Glomerular visceral epithelial cell (primary cell): ENCODE data around the gene INPP5F.
"Not testable (repeated sequence)": the region's sequence is repeated elsewhere in the genome, so short reads cannot be mapped to it uniquely, and the experiment has no call there.

Source experiments
- DNase-seq: peaks from one replicate; pipeline ENCODE4 v3.0.0-alpha.2; 2016; ENCODE audit errors: extremely low spot score

The INPP5F gene

DNA sequence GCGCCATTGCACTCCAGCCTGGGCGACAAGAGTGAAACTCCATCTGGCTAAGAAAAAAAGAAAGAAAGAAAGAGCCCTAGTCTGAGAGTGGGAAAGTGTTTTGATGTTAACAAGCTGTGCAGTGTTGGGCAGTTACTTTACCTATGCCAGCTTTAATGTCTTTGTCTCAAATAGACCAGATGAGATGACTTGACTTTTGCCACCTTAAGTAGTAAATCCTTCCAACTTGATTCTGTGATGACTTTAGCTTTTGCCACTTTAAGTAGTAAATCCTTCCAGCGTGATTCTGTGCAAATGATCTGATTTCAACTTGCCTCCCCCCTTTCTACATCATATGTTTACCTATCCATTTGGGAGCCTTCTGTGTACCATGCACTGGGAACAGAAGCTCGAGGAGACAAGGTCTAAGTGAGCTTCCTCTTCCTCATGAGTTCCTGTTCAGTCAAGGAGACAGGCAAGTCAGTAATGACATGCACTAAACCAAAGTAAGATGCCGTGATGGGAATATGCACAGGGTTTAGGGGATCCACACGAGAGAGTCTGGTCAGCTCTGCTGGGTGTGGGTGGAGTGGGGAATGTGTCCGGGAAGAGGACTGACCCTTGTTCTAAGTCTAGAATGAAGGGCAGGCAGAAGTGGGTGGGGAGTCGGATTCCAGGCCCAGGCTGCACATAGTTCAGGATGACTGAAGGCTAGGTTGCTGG lies 17.2 kb downstream of the INPP5F start:
- no peak for DNase-seq

DNA sequence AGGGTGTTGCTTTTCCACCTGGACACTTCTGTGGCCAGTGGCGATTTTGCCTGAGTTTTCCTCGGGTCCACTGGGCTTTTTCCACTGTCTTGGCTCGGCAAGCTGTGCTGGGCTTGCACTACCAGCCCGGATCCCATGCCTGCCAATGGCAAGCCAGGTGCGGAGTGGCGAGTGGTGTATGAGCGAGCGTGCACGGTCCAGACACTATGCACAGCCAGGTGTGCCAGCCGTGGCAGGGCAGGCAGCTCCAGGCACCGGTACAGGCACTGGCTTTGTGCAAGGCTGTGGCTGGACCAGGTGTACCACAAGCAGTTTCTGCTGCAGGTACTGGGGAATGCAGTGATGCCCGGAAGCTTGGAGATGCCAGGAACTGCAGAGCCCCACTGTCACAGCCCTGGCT lies 22.1 kb downstream of the INPP5F start:
- DNase-seq: no peak

DNA sequence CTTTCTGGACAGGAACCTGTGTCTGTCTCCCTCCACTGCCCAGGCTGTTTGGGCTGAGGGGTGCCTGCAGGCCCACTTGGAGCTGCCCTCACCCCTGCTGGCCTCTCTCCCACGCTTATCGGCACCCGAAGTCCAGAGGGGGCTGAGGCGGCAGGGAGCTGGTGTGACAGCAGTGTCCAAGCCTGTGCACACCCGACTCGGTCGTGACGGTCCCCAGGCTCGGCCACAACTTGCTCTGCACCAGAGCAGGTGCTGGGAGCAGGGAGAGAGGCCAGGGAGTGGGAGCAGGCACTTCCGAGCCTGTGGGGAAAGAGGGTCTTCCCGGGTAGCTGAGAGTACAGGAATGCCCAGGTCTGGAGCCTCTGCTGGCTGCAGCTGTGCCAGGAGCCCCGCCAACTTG lies 23.0 kb downstream of the INPP5F start:
- DNase-seq: no peak

DNA sequence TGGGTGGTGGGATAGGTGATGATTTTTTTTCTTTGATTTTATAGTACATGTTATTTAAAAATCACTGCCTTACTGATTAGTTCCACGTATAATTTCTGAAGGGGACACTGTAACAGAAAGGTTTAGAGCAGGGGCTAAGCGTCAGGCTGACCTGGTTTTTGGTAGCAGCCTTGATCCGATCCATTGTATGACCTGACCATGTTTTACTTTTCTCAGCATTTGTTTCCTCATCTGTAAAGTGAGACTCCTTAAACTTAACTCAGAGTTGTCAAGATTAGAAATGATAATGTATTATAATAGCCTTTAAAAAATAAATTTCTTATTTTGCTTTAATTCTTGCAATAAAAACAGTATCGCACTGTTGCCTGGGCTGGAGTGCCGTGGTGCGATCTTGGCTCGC lies 23.6 kb downstream of the INPP5F start:
- no peak for DNase-seq

DNA sequence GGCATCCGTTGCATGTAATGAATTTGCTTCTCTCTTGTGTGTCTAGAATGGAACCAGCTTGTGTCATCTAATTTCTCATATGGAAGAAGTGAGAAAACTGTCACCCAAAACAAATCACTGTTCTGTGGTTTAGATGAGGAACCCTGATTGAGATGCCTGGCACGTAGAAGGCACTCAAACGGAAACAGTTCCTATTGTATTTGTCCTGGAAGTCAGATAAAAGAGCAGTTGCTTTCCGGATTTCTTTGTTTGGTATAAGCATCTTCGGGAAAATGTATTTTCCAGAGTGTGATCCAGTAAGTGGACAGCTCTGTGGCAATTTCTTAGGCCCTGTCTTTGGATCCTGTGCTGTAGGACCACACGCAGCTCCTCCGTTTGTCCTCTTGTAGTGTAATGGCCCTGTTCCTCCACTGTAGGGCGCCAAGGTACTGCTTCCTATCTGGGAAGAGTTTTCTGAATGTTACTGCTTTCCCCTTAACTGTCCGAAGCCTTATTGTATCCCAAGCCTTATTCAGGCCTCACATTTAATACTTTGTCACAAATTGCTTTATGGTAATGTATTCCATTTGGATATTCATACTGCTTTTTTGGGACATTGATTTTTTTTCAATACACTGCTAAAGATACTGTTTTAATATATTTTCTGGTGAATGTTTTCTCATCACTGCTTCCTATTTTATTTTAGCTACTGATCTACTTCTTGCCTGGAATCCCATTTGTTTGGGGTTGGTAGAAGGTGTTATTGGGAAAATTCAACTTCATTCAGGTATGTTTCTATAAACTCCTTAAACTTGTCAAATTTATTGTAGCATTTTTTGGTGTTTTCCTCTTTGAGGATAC lies 24.8 kb downstream of the INPP5F start:
- peak; percentile 74 for DNase-seq

DNA sequence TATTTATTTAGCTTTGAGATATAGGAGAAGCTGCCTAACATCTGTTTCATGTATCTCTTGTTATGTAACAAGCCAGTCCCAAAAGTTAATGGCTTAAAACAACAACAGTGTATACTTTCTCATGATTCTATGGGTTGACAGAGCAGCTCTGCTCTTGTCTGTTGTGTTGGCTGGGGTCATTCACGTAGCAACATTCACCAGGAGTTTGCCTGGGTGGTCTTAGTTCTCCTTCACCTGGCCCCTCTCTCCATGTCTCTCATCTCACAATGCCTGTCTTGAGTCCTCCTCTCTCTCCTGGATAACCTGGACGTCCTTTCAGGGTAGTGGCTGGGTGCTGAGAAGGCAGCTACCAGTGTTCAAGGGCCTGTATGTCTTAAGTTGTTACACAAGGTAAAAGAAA lies 27.5 kb downstream of the INPP5F start:
- DNase-seq: no peak

DNA sequence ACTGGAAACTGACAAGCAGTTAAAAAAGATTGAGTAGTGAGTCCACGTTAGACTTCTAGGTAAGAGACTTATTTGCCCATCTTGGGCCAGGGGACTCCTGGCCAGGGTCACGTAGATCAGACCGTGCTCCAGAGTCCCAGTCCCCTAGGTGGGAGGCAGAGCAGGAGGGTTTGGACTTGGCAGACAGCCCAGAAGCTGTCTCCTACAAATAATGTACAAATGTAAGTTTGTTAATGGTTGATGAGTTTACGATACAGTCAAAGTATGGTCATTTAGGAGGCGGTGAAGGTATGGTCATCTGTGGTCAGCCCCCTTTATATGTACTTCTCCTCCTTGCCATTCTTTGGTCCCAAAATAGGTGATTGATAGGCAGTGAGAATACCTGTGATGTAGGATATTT lies 28.2 kb downstream of the INPP5F start:
- DNase-seq: no peak

DNA sequence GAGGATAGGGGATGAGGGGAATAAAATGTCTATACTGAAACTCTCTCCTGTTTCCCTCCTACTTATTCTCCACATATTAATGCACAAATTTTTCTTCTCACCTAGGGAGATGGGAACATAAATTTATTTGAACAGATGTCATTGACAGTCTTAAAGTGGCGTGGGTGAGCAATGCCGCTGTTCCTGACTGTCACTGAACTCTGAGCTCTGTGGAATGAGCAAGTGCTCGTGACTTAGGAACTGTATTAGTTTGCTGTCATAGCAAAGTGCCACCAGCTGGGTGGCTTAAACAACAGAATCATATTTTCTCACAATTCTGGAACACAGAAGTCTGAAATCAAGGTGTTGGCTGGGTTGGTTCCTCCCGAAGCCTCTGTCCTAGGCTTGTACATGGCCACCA lies 29.1 kb downstream of the INPP5F start:
- no peak for DNase-seq

DNA sequence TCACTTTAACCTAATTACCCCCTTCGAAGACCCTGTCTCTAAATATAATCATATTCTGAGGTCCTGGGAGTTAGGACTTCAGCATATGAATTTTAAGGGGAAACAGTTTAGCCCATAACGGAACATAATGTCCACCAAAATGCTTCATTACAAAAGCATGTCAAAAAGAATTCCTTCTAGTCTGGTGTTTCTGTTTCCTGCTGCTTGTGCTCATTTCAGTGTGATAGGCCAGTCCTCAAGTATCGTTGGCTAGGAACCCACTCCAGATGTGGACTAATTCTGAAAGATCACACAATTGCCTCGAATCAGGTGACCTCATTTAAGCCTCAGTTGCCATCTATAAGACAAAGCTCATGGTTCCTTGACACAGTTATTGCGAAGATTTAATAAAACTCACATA lies 29.6 kb downstream of the INPP5F start:
- no peak for DNase-seq

DNA sequence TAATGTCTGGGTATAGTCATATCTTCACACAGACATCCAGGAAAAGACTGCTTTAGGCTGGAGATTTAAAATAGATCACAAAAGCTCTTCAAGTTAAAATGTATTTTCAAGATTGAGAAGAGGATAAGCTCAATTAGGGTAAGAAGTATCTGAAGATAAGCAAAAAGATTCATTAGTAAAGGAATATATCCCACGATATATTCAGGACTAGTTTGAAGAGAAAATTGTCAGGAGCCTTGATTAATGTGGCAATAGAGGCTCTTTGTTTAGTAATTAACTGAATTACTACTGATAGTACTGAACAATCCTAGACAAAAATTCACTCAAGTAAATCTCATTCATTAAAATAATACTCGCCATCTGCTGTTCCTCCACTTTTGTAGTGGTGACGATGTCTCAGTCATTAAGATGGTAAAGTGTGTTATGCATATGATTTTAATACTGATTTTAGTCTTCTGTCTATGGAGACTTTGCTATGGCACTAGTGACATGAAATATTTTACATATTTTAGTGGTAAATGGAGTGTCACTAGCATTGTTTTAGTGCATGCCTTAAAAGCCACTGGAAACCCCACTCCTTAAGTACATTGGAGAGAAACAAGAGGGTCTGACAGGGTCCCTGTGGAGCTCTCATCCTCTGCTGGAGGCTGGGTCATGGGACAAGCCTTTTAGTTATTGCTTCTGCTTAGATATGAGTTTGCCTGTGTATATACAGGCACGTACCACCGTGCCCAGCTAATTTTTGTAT lies 32.8 kb downstream of the INPP5F start:
- no peak for DNase-seq

DNA sequence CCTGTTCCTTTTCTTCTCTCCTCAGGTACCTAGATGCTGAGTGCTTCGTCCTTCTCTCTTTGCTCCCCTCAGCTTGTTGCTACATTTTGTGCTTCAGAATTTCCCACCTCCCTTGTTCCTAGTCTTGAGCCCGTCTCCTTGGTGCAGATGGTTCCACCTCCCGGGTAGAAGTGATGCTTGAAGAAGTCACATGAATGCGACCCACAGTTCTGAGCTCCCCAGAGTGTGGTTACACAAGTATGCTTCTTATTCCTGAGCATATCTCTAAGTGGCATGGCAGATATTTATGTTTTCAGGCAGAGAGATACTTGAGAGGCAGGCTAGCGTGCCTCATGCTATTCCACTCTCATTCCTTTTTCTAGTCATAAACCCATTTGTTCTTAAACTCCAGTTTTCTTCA lies 34.0 kb downstream of the INPP5F start:
- DNase-seq: peak; percentile 43

DNA sequence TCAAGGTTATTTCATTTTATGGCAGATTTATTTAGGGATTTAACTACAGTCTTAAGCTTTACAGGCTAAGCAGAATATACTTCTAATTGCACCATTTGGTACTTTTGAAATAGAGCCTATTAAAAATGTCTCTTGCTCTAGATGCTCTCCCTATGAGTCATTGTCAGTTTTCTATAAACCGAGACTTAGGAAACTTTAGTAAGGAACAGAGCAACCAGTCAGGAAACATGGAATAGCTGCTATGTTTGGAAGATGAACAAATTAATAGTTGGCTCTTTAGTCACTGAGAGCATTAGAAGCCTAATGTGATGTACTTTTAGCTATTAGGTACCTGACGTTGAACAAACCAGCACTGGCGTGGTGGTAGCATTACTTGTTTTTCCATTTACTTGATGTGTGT lies 35.3 kb downstream of the INPP5F start:
- peak; percentile 24 for DNase-seq

DNA sequence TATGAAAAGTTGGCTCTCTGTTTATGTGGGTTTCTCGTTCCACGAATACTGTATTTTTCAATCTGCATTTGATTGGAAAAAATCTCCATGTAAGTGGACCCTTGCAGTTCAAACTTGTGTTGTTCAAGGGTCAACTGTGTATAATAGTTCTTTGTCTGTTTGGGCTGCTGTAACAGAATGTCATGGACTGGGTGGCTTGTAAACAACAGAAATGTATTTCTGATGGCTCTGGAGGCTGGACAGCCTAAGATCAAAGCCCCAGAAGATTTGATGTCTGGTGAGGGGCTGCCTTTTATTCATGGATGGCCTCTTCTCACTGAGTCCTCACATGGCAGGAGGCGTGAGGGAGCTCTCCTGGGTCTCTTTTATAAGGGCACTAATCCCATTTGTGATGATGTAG lies 36.2 kb downstream of the INPP5F start:
- no peak for DNase-seq

DNA sequence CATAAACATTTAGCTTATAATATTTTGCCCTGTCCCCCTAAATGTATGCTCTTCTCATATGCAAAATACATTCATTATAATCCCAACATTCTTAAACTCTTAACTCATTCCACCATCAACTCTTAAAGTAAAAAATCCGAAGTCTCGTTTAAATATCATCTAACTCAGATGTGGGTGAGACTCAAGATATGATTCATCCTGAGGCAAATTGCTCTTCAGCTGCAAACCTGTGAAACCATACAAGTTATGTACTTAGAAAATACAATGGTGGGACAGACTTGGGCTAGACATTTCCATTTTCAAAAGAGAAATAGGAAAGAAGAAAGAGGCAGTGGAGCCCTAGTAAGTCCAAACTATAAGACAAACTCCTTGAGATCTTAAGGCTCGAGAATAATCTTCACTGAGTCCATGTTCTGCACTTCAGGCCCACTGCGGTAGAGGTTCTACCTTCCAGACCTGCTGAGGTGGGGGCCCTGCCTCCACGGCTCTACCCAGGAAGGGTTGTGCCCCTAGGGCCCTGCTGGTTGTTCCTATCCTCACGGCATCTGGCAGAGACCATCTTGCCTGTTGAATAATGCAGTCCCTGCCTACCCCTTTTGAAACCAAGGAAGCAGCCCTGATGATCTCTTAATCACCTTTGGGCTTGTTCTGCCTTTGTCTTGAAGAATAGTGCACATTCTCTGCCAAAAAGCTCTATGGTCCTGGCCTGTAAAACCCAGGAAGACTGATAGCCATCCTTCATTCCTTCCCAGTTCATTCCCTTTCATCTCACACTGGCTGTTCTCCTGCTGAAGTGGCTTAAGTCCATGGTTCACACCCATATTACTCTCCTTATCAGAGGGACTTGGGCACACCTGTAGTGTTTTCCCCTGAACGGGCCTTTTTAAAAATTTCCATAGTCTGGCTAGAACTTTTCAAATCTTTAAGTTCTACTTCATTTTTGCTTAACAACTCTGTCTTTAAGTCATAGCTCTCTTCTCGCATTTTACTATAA lies 37.3 kb downstream of the INPP5F start:
- DNase-seq: no peak

DNA sequence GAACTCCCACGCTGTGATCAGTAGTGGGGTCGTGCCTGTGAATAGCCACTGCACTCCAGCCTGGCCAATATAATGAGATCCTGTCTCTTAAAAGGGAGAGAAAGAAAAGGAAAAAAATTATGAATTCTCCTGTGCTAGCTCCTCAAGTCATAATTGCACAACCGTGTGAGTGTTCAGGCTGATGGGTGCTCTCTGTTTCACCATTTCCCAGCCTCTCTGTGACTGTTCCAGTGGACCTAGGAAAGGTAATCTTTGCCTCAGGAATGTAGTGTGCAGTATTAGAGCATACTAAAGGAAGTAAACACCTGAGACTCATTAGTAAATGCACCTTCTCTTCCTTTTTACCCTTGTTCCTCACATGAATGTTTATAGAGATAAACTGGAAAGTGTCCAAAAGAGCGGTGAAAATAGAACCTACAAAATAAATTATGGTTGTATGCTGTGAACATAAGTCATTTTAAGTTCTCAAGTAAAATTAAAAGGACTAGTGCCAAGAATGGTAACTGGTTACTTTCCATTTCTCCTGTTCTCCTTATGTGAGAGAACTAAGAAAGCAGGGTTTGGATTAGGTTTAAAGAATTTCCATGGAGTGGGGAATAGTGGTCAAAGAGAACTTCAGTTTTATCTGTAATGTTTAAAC lies 42.7 kb downstream of the INPP5F start:
- DNase-seq: no peak

DNA sequence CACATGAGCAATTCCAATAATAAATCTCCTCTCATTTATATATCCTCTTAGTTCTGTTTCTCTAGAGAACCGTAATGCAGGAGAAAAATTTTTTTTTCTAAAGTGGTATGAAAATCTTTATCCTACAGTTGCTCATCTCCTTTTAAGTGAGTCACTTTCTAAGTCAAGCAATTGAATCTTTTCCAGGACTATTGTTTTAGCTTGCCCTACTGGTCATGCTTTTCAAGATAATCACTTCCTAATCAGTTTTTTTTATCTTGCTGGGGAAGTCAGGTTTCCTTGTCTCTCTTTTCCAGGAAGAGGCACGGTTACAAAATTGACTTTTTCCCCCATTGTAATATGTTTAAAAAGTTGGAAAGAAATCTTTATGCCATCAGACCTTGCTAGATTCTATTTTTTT lies 44.0 kb downstream of the INPP5F start:
- DNase-seq: peak; percentile 9

DNA sequence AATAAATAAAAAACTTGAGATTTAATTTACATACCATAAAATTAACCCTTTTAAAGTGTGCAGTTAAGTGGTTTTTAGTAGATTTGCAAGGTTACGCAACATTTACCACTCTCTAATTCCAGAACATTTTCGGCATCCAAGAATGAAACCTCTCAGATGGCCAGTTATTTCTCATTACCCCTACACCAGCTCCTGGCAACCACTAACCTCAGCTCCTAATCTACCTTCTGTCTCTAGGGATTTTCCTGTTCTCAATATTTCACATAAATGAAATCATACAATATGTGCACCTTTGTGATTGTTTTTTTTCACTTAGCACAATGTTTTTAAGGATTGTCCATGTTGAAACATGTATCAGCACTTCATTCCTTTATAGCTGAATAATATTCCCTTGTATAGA lies 45.1 kb downstream of the INPP5F start:
- DNase-seq: no peak

DNA sequence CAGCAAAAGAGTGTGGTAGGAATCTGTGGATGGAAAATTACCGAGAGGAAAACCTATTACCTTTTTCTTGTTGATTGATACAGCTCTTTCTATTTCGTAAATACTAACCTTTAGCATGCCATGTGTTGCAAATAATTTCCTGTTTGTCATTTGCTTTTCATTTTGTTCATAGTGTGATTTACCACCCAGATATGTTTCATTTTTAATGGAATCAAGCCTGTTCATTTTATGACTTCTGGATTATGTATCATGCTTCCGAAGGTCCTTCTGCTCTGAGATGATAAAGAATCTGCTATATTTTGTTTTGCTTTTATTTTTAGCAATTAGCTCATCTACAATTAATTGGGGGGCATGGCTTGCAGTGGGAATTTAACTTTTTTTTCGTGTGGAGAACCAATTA lies 46.5 kb downstream of the INPP5F start:
- no peak for DNase-seq

DNA sequence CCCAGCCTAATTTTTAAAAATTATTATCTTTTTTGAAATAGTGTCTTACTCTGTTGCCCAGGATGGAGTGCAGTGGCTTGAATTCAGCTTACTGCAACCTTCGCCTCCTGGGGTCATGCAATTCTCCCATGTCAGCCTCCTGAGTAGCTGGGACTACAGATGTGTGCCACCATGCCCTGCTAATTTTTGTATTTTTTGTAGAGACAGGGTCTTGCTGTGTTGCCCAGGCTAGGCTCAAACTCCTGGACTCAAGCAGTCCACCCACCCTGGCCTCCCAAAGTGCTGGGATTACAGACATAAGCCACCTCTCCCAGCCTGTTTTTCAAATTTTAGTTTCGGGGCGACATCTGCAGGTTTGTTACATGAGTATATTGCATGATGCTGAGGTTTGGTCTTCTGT lies 47.2 kb downstream of the INPP5F start:
- DNase-seq: not testable (repeated sequence)

DNA sequence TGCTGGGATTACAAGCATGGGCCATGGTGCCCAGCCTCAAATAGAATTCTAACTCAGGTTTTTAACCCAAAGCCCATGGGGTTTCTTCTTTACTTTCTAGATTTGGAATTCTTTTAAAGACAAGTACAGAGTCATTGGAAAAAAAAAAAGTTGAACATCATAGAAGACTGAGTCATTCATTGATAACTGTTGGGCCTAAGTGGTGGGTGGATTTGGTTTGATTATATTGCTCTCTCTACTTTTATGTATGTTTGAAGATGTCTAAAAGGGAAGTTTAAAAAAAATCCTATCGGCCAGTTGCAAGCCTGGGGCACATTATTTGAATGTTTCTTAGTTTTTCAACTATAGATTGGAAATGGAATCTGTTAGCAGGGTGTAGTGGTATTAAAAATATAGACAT lies 49.7 kb downstream of the INPP5F start:
- DNase-seq: no peak

DNA sequence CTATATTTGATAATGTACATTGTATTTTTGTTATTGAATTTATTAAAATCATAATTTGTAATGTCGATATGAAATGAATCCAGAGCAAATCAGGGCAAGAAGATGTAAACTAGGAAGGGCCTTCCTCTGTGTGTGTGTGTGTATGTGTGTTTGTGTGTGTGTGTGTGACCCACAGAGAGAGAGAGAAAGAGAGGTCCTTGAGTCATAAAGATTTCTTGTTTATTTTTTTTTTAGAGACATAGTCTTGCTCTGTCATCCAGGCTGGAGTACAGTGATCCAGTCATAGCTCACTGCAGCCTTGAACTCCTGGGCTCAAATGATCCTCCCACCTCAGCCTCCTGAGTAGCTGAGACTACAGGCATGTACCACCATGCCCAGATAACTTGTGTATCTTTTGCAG lies 50.7 kb downstream of the INPP5F start:
- DNase-seq: no peak
